ENCODE measurements around the gene TCTN3.
A peak's percentile ranks its signal among the peaks of the same experiment; 100 is the strongest.
"Not testable (repeated sequence)": the region's sequence is repeated elsewhere in the genome, so short reads cannot be mapped to it uniquely, and the experiment has no call there.

GRCh38 chr10:95732907-95733306 lies 39.2 kb upstream of the TCTN3 start:
- TF ChIP-seq ZBTB17 (tag by site-specific recombination; IDR thresholded peaks at IDR 0.05); CTCF (tag by site-specific recombination; IDR thresholded peaks at IDR 0.05); ZNF549 (tag by site-specific recombination; IDR thresholded peaks at IDR 0.05); ZBTB44 (tag by site-specific recombination; IDR thresholded peaks at IDR 0.05); ZBTB7A (tag by site-specific recombination; IDR thresholded peaks at IDR 0.05; ENCODE audit: low read depth); KLF7 (tag by site-specific recombination; IDR thresholded peaks at IDR 0.05; ENCODE audit: borderline replicate concordance); ZNF292 (tag by site-specific recombination; IDR thresholded peaks at IDR 0.05; ENCODE audit: borderline replicate concordance, low read depth); ZNF660 (tag by site-specific recombination; IDR thresholded peaks at IDR 0.05); EGR2 (tag by site-specific recombination; IDR thresholded peaks at IDR 0.05; ENCODE audit: low read depth); BCL6B (tag by site-specific recombination; IDR thresholded peaks at IDR 0.05): not testable (repeated sequence)
- peak; percentile 26; the same call in 1 of the 2 replicates for TF ChIP-seq ZNF518A (tag by site-specific recombination; conservative IDR thresholded peaks at IDR 0.05; ENCODE audit: low read depth)

All from HEK293 (cell line).